Hepatocyte (in vitro differentiated cells): ENCODE data around the gene DNAJC1.

ENCODE experiments used
- EZH2 ChIP-seq: fragments of 200-600 bp; sonication (generic); IDR thresholded peaks from 2 replicates; pipeline ENCODE4 v1.6.1; 2016; ENCODE audit warnings: antibody characterized with exemption, mild to moderate bottlenecking, borderline replicate concordance
- EZH2phosphoT487 ChIP-seq: fragments of 200-600 bp; sonication (generic); IDR thresholded peaks from one replicate; pipeline ENCODE4 v1.6.1; 2018; ENCODE audit warnings: antibody characterized with exemption, mild to moderate bottlenecking, low read depth, moderate library complexity; ENCODE audit not compliant: unreplicated experiment, severe bottlenecking
- TF ChIP-seq, protein P1 (sequence below): fragments of 200-600 bp; sonication (generic); IDR thresholded peaks from 2 replicates; pipeline ENCODE4 v1.5.1; 2016; ENCODE audit warnings: antibody characterized with exemption, mild to moderate bottlenecking; ENCODE audit not compliant: poor library complexity

DNA sequence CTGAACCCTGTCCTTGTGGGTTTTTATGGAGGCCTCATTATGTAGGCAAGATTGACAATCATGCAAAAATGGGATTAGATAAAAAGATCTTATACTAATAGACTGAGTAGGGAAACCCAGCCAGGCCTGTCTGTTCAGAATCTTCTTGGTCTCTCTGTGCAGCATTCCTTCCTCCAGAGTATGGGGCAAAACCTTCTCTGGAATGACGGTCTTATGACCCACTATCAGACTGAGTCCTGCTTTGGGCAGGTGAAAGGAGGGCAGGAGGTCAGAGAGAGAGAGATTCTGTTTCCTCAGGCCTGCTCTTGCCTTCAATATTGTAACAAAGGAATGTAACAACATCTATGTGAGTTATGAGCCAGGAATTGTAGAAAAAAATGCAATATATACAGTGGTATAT lies 182.6 kb downstream of the DNAJC1 start:
- TF ChIP-seq, protein P1, sequence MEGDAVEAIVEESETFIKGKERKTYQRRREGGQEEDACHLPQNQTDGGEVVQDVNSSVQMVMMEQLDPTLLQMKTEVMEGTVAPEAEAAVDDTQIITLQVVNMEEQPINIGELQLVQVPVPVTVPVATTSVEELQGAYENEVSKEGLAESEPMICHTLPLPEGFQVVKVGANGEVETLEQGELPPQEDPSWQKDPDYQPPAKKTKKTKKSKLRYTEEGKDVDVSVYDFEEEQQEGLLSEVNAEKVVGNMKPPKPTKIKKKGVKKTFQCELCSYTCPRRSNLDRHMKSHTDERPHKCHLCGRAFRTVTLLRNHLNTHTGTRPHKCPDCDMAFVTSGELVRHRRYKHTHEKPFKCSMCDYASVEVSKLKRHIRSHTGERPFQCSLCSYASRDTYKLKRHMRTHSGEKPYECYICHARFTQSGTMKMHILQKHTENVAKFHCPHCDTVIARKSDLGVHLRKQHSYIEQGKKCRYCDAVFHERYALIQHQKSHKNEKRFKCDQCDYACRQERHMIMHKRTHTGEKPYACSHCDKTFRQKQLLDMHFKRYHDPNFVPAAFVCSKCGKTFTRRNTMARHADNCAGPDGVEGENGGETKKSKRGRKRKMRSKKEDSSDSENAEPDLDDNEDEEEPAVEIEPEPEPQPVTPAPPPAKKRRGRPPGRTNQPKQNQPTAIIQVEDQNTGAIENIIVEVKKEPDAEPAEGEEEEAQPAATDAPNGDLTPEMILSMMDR, result no peak
- no peak for TF ChIP-seq EZH2
- TF ChIP-seq EZH2phosphoT487, result no peak
